Keratinocyte (primary cell): ENCODE data around the gene REX1BD.

ENCODE experiments used
- EZH2 ChIP-seq: IDR thresholded peaks from one replicate; pipeline ENCODE4 v1.6.1; 2012; ENCODE audit warnings: inconsistent platforms, mild to moderate bottlenecking, low read length, moderate library complexity
- TF ChIP-seq, protein P1 (sequence below), 3 experiments: IDR thresholded peaks in 1 of 3; conservative IDR thresholded peaks in 1 of 3; optimal IDR thresholded peaks in 1 of 3; 2 replicates in 2 of 3; 3 replicates in 1 of 3; pipeline versions ENCODE3 to v1.5.1; 2011; ENCODE audit warnings: low read length in 3 of 3, mild to moderate bottlenecking in 3 of 3, moderate library complexity in 2 of 3, control low read depth in 1 of 3, inconsistent platforms in 1 of 3; ENCODE audit not compliant: insufficient read depth in 2 of 3; ENCODE audit errors: extremely low read depth in 1 of 3

DNA sequence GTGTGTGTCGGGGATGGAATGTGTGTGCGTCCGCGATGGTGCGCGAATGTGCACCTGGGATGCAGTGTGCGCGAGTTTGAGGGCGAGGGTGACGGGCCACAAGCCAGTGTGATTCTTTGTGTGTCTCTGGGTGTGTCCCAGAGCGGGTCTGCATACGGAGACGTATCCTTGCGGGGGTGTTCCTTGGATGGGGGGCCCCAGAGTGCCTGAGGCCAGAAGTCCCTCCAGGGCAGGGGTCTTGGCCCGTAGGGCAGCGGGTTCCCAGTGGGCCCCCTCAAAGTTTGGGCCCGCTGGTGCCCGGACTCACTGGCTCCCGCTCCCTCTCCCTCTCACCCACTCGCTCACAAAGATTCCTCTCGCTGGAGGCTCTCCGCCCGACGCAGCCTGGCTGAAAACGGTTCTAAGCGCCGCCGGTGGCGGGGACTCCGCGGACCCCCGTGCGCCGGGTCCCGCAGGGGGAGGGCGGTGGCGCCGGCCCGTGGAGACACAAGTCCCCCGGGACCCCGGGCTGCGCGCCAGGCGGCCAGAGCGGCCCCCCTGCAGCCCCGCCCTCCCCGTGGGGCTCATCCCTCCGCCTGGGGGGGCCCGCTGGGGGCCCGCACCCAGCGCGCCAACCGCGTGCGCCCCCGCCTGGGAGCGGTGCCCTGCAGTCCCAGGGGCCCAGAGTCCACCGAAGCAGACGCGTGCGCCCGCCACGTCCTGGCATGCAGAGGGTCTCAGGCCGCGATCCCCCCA lies 17.1 kb downstream of the REX1BD start:
- TF ChIP-seq, protein P1, sequence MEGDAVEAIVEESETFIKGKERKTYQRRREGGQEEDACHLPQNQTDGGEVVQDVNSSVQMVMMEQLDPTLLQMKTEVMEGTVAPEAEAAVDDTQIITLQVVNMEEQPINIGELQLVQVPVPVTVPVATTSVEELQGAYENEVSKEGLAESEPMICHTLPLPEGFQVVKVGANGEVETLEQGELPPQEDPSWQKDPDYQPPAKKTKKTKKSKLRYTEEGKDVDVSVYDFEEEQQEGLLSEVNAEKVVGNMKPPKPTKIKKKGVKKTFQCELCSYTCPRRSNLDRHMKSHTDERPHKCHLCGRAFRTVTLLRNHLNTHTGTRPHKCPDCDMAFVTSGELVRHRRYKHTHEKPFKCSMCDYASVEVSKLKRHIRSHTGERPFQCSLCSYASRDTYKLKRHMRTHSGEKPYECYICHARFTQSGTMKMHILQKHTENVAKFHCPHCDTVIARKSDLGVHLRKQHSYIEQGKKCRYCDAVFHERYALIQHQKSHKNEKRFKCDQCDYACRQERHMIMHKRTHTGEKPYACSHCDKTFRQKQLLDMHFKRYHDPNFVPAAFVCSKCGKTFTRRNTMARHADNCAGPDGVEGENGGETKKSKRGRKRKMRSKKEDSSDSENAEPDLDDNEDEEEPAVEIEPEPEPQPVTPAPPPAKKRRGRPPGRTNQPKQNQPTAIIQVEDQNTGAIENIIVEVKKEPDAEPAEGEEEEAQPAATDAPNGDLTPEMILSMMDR (optimal IDR thresholded peaks at IDR 0.05 in 1 of 3, IDR thresholded peaks at IDR 0.05 in 1 of 3, conservative IDR thresholded peaks at IDR 0.05 in 1 of 3; ENCODE audit: extremely low read depth in 1 of 3, insufficient read depth in 2 of 3, low read length in 3 of 3), result no peak
- TF ChIP-seq EZH2, result peak; percentile 74
